Measurements from ENCODE around the gene C3orf18. TPM values are rescaled to one million over a fixed set of nuclear protein-coding genes. Genes with fewer than 3 reads are reported as not detected.

The C3orf18 gene
- total RNA-seq, result 12.3 TPM

DNA sequence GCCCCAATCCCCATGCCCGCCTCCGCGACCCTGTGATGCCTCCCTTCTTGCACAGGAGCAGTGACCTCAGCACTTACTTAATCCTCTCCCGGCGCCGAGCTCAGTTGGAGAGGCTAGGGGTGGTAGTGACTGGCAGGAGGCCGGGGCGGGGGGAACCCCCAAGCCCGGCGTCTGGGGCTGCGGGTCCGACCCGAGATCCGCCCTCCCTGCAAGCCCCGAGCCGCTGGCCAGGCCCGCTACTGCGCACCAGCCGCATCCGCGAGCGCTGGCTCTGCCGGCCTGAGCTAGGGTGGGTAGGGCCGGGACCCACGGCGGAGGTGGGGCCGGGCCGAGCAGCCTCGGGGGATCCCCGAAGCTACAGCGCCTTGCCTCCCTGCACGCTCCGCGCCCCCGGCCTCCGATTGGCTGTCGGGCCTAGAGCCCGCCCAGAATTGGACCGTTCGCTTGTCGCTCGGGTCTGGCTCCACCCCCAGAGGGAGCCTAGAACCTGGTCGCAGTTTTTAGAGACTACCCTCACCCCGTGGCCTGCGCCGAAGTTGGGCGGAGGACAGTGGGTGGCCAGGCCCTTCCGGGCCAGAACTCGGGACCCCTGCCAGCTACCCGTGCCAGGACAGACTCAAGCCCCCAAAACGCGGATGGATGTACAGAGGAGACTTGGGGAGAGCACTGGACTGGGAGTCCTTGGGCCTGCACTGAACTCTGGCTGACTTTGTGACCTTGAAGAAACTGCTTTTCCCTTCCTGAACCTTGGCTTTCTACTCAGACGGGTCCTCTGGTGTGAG, at the start of gene C3orf18:
Gene C3orf18, minus strand, starts transcription at position 362 of the 782 bp plus-strand sequence. CDS start 2,048 bp downstream, outside the sequence.
- DNase-seq (ENCODE audit: low spot score), result peak; percentile 92

DNA sequence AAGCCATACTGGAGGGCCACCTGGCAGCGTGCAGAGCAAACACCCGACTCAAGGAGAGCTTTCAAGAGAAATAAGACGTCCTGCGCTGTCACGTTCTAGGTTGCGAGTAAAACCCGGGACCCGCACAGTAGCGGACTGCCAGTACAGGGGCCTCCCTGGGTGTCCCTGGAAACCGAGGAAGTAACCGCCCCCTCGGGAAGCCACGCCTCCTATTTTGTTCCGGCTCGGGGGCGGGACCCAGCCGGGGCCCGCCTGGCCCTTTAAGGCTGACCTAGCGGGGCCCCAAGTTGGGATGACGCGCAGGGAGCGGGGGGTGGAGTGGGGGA, 49.2 kb upstream of the C3orf18 start:
- DNase-seq (ENCODE audit: low spot score), result peak; percentile 94

DNA sequence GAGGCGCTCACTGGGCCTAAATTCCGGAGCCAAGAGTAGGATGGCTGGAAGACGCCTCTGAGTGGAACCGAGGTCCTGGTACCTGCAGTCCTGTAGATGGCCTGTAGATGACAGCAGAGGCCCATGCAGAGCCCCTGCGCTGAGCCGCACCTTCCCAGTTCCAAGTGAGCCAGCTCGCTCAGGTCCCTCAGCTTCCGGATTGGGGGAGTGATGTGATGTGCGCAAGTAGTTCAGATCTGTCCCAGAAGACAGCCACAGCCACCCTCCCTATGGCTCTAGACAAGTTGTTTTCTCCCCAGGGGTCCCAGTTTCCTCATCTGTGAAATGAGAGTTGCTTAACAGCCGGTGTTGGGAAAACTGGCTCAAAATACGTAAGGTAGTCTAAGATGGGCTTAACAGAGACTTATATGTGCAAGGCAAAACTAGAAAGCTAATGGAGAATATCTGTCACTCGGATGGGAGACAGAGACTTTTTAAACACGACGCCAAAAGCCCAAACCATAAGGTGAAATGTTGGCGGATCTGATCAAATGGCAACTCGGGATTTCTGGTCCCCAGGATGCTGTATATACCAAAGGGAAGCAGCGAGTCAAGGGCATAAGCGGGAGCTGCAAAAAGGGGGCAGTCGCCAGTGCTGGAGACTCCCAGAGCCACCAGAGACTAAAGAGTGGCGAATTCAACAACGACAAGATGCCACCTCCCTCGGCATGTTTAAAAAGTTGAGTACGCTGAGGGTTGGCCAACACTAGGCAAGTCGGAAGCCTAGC, 48.6 kb upstream of the C3orf18 start:
- peak; percentile 82 for DNase-seq (ENCODE audit: low spot score)

DNA sequence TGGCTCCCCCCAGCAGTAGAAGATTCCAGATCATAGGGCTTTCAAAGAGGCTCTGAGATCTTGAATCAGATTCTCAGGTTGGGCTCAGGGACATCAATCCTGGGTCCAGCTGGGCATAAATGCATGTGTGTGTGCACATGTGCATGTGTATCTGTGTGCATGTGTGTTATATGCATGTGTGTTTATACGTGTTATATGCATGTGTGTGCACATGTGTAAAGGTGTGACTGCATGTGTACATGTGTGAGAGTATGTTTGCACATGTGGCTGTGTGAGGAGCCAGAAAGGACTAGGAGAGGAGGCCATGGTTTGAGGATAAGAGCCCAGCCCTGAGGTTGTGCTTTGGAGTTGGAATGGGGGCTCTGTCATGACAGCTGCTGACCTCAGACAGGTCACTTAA, 47.6 kb upstream of the C3orf18 start:
- no peak for DNase-seq (ENCODE audit: low spot score)

DNA sequence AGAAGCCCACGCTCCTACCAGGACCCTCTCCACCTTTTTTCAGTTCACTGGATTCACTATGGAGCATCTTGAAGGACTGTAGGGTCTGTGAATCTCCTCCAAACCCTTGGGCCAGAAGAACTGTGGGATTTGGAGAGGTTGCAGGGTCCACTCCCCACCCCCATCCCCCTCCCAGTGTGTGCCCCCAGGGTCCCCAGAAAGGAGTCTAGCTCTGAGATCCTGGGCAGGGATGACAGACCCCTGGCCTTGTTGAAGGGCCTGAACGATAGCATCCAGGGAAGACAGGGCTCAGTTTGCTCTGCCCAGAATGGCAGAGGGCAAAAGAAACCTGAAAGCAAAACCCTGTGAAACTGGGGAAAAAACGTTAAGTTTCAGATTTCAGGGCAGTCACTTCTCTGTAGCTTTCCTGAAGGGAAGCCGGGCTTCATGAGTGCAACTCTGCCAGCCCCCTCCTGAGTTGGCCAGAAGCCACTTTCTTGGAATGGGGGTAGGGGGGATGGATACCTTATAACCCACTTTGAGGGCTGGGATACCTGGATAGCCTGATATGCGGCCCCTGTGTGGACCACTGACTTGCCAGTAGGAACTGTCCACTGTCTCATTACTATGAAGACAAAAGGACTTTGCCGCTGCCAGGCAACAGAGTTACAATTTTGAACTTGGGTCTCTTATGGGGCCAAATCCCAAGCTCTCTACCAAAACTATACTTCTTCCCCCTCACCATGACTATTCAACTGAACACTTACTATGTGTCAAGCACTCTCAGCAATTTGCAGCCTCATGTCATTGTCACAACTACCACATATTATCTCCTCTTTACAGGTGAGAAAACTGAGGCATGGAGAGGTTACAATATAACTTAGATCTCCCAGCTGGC, 45.7 kb upstream of the C3orf18 start:
- no peak for DNase-seq (ENCODE audit: low spot score)

DNA sequence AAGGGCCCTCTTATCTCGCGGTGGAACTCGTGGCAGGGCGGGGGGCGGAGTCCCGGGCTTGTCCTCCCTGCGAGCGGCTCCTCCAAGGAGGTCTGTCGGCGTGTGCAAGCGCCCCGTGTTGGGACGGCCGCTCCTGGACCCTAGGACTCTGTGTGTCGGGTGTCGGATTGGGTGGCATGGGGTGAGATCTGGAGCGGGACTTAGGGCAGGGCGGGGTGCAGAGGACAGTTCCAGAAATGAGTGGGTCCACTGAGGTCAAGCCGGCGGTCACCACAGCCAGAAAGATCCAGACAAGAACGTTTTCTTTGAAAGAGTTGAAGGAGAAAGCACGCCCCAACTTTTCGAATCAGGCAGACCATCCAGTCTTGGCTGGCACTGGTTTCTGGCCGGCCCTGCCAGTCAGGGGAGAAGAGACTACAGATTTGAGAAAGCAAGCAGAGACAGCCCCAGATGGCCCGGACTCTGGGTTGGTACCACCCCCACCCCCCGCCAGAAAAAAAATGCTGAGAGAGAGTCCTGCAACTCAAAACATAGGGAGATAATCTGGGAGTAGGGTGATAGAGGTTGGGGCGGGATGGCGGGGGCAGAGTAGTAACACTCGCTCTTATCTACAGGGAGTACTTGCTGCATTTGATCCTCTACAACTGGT, 44.8 kb upstream of the C3orf18 start:
- no peak for DNase-seq (ENCODE audit: low spot score)

DNA sequence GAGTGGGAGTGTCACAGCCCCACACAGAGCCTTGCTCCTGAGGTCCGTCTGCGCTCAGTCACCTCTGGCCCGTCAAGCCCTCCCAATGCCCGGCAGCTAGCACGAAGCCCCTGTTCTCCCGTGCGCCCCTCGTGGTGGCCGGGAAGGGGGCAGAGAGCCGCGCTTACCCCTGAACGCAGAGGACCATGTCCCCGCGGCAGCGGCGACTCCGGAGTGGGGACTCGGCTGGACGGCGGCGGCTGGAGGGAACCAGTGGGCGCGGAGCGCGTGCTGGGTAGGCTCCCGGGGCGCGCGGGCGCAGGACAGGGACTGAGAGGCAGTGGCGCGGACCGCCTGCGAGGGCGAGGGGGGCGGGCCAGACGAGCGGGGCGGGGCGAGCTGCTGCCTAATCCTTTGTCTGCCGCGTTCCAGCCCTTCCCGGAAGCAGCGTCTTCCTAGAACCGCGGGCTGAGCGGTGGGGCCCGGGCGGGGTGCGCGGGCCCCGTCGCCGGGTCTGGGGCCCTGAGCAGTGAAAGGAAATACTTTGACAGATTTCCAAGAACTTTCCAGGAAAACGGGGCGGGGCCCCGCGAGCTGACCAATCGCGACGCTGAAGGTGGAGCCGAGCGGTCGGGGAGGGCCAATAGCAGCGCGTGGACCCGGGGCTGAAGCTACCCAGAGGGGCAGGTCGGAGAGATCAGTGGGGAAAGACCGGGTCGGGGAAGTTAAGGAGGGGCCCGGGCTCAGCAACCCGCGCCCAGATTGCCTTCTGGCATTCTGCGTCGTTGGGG, 44.1 kb upstream of the C3orf18 start, which contains the start of gene CISH:
Gene CISH, minus strand, starts transcription at position 311 of the 770 bp plus-strand sequence. Its CDS starts 124 bp downstream, at position 187.
- DNase-seq (ENCODE audit: low spot score), result peak; percentile 94

DNA sequence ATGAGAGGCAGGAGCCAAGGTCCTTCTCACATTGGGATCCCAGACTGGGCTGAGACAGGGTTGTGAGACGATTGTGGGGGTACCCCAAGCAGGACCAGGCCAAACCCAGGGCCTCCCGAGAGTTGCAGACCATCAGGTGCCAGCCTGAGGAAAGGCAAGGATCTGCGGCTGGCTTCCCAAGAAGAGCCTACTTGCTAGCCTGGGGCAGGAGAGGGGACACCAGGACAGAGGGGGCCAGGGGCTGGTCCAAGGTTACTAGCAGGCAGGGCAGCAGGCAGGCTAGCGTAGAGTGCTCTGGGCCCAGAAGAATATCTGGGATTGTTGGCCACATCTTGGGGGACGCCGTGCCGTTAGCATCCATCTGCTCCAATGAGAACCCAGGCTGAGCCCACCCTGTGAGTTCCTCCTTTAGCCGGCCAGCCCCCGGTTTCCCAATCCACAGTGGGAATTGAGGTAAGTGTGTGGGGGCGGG, 43.5 kb upstream of the C3orf18 start:
- no peak for DNase-seq (ENCODE audit: low spot score)

DNA sequence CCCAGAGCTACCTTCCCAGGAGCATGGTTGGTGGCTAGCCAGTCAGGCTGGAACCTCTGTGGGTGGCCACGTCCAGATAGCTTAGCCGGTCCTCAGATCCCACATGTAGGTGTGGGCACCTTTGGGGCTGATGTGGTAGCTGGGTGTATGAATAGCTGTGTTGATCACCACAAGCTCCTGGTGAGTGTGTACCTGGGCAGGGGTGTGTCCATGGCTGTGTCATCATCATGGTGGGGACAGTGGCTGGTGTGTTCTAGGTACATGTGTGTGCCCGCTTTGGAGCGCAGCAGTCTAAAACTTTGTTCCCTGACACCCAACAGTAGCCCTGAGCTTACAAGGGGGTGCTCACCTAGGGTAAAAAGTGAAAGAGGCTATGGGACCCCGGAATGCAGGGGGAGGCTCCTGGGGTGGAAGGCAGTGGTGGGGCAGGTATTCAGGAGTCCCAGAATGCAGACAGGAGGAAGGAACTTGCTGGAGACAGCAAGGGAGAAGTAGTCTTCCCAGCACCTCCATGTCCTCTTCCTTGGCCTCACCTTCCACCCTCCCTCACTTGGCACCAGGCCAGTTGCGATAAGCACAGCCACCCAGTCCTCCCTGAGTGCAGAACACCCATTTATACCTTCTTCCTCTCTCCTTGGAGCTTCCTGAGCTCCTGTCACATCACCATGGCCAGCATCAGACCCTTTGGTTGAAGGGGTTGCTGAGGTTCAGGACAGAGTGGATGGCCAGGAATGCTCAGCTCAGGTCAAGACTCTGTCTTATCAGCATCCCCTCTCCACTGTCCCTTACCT, 42.8 kb upstream of the C3orf18 start:
- no peak for DNase-seq (ENCODE audit: low spot score)

DNA sequence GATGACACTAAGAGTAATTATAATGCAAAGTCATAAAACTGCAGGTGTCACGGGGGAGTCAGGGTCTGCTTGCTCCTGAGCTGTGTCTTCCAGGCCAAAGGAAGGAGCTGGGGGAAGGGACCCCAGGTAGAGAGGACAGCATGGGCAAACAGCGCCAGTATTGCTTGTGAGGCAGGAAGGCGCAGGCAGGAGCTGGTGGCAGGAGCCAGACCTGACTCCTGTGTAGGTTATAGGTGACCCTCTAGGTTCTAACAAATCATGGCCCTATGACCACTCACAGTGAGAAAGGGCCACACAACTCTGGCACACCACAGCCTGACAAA, 42.2 kb upstream of the C3orf18 start:
- no peak for DNase-seq (ENCODE audit: low spot score)

DNA sequence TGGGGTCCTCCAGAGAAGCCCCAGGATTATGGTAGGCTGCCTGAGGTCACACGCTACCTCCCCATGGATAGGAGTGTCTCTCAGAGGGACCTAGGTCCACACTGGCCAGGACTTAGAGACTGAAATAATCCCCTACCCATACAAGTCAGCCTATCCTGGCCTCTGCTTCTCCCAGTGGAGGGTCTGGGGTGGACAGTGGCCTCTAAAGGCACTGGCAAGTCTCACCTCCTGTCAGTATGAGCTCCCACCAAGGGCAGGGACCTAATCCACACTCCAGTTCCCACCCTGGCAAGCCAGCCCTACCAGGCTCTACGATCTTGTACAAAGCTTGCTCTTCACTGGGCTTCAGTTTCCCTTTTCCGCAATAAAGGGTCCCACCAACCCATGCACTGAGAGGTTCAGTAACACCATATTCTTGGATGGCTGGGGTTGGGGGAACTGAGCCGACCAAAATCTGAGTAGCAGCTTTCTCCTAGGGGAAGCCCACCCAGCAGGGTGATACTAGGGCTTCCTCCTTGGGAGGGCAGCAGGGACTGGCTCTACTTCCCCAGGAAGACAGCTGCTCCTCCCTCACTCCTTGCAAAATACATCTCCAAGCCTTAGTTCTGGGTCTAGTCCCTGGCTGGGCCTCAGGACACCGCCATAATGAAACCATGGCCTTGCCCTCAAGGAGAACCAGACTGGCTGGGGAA, 41.7 kb upstream of the C3orf18 start:
- DNase-seq (ENCODE audit: low spot score), result no peak

DNA sequence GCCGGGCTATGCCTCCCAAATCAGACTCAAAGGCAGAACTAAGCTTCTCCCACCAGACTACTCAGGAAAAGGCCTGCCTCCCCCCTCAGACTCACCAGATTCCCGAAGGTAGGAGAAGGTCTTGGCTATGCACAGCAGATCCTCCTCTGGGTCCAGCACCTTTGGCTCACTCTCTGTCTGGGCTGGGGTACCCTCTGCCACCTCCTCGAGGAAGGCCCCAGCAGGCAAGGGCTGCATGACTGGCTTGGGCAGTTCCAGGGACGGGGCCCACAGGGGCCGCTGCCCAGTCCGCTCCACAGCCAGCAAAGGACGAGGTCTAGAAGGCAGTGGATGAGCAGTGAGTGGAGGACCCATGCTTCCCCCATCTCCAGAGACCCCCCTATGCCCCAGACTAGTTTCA, 40.7 kb upstream of the C3orf18 start:
- no peak for DNase-seq (ENCODE audit: low spot score)

DNA sequence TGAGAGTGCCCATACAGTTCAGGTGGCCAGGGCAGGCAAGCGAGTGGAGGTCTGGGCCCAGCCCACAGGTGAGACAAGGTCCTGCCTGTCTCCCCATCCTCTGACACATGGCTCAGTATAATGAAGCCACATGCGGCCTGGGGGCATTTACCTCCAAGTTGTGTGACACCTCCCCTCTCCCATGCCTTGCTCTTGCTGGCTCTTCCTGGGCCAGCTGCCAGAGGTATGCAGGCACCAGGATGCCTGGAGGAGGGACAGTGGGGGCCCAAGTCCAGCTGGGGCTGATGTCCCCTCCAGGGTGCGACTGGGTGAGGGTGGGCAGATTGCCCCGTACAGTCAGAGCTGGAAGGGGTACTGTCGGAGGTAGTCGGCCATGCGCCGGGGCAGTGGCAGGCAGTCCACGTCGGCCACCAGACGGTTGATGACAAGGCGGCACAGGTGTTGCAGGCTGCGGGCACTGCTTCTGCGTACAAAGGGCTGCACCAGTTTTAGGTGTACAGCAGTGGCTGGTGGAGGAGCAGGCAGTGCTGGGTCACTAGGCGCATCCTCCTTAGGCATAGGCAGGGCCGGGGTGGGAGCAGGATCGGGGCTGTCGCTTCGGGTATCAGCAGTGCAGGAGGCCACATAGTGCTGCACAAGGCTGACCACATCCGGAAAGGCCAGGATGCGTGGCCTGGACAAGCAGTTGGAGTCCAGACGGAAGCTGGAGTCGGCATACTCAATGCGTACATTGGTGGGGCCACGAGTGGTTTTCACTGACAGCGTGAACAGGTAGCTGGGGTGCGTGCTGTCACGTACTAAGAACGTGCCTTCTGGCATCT, 39.9 kb upstream of the C3orf18 start:
- DNase-seq (ENCODE audit: low spot score), result no peak

DNA sequence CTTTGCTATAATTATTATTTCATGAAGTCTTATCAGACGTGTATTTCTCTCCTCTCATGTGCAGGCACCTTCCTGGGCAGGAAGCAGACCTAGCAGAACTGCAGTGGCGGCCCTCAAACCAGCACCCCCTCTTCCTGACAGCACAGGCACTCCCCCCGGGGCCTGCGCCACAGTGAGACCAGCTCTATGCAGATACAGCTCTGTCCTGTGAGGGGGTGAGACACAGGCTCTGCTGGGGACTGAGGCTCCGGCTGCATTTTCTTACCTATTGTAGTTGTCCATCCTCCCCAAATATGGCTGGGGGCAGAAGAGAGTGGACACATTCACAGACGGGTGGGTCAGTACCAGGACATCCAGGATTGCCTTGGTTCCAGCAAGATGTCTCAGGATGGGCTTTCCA, 39.0 kb upstream of the C3orf18 start:
- DNase-seq (ENCODE audit: low spot score), result no peak

DNA sequence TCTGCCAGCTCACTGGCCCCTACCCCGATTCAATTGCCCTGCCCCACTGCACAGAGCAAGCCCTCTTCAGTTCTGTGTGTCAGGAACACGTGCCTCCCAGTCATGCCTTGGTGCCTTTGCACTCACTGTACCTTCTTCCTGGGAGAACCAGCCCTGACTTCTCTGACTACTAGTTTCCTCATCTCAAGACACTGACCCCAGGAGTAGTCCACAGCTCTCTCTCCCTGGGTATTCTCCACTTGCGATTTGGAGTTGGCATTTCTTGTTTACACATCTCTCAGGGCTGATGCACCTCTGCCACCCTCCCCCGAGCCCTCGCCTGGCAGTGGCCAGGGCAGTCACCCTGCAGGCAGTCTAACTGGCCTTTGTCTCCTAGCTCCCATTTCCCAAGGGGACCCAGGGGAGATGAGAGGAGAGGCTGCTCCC, 38.4 kb upstream of the C3orf18 start:
- DNase-seq (ENCODE audit: low spot score), result peak; percentile 39

DNA sequence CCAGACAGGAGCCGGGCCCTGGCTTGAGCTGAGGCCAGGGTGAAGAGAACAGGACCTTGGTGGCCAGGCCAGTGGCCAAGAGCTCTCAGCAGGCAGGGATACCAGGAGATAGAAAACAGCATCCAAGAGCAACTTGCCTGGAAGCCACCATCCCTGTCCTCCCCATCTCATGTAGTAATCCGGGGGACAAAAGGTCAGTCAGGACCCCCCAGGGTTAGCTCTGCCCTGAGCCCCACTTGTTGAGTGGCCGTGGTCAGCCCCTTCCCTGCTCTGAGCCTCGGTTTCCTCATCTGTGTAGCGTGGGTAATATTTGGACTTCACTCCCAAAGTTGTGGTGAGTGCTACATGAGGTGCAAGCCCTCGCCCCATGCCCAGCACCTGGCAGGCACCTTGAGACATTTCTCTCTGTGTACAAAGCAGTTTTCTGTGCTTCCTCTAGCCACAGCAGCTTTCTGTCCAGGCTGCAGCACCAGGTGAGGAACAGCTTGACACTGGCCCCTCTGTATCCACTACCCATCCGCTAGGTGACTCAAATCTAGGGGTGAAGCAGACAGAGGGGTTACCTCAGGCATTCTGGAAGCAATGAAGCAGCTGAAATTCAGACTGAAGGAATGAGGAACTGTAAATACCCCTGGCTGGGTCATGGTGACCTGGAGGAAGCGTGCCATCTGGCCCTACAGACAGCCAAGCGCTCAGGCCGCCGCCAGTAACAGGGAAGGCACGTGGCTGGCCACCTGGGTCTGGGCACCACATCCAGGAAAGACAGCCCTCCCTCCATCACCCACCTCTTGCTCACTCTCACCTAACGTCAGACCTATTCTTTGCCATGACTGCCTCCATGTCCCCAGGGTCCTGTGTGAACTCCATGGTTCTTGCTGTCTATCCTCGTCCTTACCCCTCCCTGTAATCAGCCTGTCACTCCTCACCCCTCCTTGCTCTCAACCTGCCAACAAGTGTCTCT, 37.4 kb upstream of the C3orf18 start:
- DNase-seq (ENCODE audit: low spot score), result peak; percentile 50

DNA sequence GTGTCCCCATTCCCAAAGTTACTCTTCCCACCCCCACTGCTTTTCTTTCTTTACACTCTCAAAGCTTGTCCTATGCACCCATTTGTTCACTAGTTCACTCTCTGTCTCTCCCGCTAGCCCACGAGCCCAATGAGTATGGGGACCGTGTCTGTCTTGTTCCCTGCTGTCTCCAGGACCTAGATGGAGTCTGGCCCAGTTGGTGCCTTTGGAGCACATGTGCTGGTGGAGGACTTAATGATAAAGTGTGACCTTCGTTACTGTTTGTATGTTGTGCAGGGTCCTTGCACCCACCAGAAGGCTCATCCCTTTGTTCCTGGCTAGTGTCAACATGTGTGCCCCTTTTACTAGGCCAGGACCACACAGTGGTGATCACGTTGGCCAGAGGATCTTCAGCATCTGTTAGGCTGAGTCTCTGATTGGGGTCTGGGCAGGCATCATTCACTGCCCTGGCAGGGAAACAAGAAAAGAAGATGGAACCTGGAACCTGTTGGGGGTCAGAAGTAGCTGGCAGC, 36.6 kb upstream of the C3orf18 start:
- DNase-seq (ENCODE audit: low spot score), result no peak

Measured in mucosa of gallbladder (tissue), 1 donor.